ENCODE measurements around the gene PRKCE.

PRKCE gene

DNA sequence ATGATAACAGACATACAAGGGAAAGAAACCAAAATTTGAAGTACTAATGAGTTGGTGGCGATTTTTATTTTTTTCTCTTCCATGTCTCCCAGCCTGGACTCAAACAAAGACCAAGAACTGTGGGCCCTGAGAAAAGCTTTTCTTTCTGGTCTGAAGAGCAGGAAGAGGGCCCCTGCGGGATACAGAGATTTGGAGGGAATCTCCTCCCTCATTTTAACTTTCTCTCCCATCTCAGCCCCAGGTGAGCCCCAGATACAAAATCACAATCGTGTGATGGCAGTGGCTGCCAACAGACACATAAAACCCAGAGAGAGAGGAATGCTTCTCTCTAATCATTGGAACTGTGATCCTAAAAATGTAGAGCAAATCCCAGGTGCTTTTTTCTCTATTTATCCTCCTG is 19.5 kb upstream of the PRKCE start:
- no peak for DNase-seq (ENCODE audit: low spot score)

DNA sequence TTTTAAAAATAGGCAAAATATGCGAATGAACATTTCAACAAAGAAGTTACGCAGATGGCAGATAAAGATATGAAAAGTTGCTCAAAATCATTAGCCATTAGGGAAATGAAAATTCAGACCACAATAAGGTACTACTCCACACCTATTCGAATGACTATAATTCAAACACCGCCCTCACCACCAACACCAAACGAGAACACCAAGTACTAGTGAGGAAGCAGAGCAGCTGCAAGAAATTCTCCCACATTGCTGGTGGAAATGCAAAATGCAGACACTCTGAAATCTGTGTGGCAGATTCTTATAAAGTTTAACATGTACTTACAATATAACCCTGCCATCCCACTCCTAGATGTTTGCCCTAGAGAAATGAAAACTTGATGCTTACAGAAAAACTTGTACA is 17.3 kb upstream of the PRKCE start:
- DNase-seq (ENCODE audit: low spot score): peak; percentile 19

DNA sequence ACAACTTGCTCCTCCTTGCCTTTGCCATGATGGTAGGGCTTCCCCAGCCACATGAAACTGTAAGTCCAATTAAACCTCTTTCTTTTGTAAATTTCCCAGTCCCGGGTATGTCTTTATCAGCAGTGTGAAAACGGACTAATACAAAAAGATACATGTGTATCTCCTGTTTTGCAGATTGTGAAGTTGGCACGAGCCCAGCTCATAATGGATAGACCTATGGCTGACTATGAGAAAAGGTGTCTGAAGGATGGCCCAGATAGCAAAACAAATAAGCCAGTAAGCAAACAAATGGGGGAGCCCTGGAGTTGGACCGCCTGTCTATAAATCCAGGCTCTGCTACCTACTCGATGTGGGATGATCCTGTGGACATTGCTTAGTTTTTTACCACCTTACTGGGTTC is 15.5 kb upstream of the PRKCE start:
- no peak for DNase-seq (ENCODE audit: low spot score)

DNA sequence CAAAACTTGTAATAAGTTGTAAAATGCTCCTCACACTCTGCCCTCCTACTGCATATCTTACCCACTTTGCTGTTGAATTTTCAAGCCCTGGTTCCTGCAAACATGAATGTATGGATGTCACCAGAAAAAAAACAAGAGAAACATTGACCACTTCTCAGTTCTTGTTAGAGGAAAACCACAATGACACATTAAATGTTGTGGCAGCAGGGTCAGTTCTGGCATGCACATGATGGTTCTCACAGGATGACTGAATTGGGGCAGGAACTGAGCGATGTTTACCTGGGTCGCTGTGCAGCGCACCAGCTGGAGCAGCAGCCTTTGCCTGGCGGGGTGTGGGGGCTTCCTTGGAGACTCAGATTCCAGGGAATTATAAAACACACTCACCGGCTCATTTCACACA is 14.0 kb upstream of the PRKCE start:
- no peak for DNase-seq (ENCODE audit: low spot score)

DNA sequence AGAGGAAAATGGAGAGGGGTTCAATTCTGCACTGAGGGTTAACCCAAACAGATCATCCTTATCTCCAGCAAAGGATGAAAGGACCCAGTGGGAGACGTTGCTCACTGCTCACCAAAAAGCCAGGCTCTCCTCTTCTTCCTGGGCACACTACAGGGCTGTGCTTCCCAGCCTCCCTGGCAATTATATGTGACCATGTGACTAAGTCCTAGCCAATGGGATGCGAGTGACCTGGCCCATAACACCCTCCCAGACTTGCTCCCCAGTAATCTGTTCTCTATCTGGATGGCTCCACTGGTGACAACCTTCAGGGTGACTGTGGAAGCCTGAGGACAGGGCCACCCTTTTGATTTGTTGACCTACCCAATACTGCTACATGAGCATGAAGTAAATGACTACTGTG is 10.9 kb upstream of the PRKCE start:
- DNase-seq (ENCODE audit: low spot score): no peak

DNA sequence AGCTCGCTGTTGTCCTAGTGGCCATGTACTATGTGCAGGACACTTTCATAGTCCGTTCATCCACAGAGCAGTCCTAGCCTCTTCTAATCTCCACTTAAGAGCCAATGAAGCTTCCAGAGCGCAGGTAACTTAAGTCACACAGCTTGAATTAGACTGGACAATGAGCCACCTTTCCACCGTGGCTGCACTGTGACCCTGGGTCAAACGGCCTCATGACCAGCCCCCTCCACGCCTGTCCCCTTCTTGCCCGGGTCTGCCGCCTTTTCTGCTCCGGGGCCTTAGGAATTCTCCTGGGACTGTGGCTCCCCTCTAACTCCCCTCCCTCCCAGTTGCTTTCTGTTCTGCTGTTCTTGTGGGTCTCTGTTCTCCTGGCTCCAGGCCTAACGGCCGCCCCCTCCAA is 8.4 kb upstream of the PRKCE start:
- DNase-seq (ENCODE audit: low spot score): no peak

DNA sequence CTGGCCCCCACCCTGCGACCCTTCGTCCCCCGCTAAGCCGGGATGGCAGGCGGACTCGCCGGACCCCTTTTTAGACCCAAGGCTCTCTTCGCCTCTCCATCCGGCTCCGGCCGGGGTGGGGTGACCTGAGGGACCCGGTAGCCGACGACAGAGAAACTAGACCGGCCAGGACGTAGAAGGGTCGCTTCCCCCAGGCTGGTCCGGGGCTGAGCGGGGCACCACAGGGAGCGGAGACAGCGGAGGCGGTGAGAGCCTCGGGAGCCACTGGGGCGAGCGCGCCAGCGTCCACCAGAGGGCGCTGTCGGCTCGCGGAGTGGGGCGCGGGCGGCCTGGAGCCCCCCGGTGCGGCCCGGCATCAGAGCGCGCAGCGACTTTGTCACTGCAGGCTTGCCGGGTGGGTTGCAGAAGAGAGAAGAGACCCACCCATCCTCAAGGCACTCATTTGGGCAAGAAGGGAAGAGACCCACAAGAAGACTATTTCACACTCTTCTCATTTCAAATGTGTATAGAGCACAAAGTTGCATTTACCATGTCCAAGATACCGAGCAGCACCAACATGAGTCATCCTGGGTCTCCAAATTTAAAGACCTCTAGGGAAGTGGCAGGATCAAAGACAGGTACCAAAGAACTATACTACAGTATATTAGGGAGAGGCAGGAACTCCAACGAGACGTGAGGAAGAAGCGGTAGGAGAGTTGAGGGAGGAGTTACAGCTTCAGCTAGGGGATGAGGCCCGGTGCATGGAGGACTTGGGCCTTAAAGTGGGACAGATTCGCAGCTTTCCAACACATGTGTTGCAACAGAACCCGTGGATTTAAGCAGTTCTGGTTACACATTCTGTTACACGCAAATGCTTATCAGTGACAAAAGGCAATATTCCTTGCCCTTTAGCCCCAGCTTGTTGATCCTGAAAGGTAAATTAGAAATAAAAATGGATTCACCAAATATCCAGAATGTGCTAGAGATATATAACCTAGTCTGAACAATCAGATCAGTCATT is 7.6 kb upstream of the PRKCE start:
- peak; percentile 49 for DNase-seq (ENCODE audit: low spot score)

DNA sequence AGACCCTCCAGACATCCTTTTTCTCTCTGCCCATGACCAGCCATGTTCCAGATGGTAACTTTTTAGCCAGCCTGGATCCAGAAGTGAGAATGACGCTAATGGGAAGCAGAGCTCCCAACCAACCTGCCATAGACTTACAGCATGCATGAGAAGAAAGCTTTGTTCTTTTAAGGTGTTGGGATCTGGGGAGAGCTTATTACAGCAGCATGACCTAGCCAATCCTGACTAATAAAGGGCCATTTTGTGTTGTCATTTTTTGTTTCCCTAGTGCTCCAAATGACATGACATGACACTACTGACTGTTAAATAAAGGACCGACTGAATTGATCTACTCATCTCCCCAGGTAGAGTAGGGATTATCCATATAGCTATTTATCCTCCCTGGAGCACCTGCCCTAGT is 5.2 kb upstream of the PRKCE start:
- DNase-seq (ENCODE audit: low spot score): no peak

DNA sequence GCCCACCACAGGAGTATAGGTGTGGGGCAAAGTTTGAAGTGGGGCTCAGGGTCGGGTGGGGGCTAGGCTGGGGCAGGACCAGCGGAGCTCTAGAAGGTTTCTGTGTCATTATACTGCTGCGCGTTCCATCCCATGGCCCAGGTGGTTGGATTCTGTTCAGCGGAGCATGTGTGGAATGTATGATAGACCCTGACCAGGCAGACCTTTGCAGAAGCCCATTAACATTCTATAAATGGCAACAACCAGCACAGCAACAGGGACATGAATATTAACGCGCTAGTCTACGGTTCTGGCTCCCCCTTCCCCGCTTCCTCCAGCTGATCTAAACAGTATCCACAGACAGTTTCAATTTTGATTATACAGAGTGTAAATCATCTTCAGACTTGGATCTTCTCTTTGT is 4.1 kb upstream of the PRKCE start:
- DNase-seq (ENCODE audit: low spot score): no peak

DNA sequence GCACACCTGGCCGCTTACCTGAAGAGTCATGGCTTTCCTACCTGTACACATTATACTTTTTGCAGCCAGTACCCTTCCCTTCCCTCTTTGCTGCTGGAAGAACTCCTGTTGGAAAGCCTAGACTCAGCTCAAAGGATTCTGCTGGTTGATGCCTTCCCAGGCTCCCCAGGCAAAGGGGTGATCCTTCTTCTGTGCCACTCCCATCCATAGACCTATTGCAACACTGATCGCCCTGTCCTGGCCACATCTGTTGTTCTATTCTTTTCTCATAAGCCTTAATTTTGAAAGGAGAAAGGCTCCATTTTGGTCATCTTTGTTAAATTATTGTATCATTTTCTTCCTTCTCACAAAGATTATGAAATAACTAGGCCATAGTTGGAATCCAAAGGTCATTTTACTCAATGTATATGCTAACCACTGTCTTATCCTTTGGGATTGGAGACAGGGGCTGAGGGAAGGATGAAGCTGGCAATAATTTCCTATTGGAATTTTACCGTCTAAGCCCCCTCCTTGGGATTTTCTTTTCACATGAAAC is 3.4 kb upstream of the PRKCE start:
- DNase-seq (ENCODE audit: low spot score): no peak

DNA sequence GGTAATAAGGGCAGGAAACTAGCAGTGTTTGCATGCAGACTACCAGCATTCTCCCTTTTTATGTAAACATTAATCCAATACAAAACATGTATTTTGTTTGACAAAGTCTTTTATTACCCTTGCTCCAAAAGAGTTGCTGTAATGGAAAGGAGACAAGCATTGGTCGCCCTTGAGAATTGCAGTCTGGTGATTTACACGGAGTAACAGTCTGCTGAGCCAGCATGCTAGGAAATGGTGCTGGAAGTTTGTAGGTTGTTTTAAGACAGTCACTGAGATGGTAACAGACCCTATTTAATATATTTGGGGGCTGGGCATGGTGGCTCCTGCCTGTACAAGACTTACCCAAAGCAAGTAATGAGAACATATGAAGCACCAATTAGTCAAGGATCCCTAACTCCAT is 2.8 kb upstream of the PRKCE start:
- DNase-seq (ENCODE audit: low spot score): no peak

DNA sequence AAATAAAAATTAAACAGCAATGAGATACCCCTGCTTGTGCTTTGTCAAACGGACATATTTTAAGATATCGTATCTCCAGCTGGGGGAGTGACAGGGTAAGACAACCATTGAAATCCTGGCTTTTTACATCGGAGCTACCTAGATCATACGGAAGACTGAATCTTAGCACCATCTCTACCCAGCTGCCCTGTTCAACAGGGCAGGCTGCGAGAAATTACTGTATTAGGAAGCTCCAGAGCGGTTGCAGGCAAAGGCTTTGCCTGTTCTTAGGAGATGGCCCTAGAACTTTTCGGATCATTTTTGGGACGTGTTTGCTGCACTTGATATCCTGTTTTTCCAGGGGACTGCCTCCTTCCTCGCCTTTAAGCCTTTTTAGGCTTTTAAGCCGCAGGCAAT is 2.0 kb upstream of the PRKCE start:
- peak; percentile 31 for DNase-seq (ENCODE audit: low spot score)

DNA sequence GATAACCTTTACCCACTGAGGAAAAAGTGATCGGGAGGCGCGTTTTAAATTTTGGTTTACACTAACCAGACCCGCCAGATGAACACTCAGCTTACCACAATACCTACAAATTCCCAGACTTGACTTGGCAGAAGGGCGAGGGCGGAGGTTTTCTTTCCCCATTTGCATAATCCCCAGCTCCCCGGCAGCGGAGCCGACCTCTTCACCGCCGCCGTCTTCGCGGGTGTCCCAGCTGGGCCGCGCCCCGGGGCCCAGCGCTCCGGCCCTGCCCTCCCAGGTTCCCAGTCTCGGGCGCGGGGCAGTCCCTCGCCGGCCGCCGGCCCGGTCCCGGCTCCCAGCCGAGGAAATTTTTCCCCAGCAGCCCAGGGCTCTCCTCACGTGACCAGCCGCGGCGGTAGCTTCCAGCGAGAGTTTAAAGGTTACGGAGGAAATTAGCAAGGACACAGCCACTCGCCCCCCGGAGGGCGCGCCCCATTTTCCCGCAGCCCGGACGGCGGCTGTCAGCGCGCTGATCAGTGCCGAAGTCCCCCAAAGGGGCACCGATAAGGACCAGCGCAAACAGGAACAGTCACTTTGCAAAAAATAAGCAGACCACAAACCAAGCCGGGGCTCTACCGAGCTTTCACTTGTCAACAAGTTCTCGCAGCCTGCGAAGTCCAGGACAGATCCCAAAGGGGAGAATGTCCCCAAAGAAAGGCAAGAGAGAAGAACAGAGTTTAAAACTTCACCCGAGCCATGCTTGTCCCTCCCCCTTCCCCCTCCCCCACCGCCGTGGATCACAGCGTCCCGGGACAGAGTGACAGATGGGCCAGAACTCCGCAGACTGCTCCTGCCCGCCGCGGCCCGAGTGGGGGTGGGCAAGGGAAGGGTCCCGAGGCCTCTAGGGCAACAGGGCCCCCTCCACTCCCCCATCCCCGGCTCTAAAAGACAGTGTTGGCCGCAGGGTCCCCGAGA is 1.3 kb upstream of the PRKCE start:
- DNase-seq (ENCODE audit: low spot score): peak; percentile 52

DNA sequence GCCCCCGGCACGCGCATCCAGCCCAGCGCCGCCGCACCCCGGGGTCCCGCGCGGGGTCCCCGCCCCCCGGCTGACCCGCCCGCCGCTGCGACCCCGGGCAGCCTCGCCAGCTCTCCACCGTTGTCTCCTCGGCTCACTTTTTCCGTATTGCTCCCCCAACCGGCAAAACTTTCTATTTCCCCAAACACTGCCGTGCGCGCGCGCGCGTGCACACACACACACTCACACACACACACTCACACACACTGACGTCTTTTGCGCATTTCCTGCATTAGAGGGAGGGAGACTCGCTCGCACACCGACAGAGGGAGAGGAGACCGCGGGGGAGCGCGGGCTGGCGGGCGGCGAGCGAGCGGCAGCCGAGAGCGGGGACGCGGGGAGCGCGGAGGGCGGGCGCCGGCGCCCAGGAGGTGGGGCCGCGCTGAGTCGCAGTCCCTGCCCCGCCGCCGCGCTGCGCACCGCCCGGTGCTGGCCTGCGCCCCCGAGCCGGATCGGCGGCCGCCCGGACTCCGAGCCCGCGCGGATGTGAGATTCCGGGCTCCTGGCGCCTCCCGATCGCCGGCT is 542 bp upstream of the PRKCE start:
- DNase-seq (ENCODE audit: low spot score): peak; percentile 97

DNA sequence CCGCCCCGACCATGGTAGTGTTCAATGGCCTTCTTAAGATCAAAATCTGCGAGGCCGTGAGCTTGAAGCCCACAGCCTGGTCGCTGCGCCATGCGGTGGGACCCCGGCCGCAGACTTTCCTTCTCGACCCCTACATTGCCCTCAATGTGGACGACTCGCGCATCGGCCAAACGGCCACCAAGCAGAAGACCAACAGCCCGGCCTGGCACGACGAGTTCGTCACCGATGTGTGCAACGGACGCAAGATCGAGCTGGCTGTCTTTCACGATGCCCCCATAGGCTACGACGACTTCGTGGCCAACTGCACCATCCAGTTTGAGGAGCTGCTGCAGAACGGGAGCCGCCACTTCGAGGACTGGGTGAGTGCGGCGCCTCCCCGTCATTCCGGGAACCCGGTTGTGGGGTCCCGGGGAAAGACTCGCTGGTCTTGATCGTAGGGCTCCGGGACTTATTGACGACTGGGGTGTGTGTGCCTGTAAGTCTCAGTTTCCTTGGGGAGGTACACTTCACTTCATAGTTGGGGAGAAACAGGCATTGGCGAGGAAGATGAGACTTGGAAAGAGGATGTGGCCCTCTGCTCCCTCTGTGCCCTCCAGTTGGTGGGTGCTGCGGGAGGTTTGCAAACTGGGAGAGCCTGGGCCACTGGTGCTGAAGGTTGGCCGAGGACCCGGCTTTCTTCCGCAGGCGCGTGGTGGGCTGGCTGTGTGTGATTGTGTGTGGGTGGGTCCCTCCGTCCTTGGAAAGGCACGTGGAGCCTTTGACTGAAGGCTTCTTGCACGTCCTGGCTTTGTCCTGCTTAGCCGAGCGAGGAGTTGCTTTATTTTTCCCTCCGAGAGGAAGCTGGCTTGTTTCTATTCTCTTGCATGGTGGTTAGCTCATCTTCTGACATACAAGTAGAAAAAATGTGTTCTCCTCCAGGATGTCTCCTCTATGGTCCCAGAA is 886 bp downstream of the PRKCE start:
- peak; percentile 23 for DNase-seq (ENCODE audit: low spot score)

DNA sequence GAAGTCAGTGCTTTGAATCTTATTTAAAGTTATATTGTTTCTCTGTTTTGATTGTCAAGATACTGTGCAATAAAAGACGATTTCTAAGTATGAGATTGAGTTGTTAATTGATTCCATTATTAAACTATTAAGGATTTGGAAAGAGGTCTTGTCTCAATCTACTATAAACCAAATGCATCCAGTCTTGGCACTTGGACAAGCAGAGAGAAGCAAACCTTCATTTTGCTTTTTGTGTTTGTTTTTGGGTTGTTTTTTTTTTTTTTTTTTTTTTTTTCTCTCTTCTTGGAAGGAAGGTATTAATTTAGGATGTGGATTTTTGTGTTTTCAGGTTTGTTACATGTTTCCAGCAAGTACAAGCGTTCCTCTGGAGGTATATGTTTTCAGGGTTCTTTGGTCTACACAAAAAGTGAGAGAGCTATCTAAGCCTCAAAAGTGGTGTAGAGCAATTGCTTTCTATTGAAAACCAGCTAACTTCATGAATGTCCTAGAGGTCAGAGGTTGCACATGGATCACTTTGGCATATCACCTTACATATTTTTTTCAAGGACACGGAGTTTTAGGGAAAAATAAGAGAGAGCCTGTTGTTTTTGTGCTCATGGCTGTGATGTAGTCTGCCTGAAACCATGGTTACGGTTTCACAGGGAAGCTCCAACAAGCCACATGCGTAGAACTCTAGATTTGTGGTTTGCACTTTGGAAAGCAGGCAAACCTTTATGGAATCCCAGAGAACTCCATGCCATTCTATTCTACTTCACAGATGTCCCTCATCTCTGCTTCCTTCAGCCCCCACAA is 1.8 kb downstream of the PRKCE start:
- peak; percentile 23 for DNase-seq (ENCODE audit: low spot score)

DNA sequence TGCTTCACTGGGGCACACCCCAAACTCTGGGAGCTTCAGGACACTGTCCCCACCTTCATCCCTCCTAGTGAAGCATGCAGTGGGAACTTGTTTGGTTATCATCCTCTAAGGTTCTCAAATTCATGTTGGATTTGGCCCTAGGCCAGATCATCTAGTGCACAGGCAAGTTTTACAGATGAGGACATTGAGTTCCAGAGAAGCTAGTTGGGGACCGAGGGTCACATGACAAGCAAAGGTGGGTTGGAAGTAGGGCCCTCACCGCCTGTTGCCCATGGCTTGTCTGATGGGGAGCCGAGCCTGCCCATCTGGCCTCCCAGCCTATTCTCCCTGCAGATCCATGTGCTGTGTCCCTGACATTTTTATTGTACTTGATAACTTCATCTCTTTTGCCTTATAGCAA is 2.8 kb downstream of the PRKCE start:
- no peak for DNase-seq (ENCODE audit: low spot score)

DNA sequence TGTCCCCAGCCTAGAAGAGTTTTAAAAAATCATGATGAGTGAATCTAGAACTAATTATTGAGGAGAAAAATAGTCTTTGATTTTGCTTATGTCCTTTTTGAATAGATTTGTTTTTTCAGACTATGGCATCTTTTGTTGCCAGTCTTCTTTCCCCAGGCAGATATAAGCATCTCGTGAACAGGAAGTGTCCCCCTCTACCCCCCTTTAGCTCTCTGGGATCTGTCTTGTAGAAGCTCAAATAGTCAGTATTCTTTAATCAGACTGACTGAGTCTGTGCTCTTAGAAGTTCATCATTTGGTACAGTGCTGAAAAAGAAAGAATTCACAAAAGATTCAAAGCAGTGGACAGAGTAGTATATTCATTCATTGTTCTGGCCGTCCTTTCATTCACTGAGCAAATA is 10.4 kb downstream of the PRKCE start:
- DNase-seq (ENCODE audit: low spot score): no peak

DNA sequence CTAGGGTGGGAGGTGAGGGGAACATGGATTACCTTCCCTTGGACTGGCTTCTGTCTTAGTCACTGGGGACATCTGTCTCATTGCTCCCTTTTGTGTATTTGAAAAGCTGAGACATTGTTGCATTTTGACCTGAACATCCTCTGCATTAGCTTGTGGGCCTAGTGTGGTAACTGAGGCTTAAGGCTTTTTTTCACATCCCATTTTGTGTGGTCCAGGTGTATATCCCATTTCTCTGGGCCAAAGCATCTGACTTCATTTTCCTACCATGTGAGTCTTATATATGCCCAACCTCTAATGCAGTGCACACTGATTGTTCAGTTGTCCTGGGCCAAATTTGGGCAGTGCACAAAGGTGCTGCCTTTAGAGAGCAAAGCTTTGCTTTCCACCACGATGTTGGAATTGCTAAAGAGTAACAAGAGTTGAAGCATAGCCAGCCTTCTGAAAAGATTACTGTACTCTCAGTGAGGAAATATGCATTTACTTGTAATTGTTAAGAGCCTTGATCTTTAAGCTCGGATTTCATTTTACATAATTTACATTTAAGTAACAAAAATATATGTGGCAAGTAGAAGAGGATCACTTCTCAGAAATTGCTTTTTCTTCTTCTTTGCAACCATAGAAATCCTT is 13.3 kb downstream of the PRKCE start:
- no peak for DNase-seq (ENCODE audit: low spot score)

DNA sequence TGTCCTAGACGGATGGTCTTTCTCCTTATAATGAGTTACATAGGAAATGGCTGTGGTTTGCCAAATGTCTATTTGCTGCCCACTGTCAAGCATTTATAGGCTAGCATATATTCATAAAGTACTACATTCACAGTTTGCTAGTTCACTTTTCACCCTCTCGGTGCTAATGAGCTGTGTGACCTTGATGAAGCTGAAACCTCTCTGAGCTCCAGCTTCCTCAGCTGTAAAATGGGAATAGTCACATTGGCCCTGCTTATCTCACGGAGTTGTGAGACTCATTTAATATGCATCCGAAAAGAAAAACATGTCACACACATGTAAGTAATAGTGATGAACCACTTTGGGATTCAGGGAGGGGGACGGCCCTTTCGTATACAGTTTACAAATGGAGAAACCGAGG is 17.0 kb downstream of the PRKCE start:
- no peak for DNase-seq (ENCODE audit: low spot score)

All from putamen (tissue), 1 donor.